GM19035 (cell line): ENCODE data around the gene CEP112.
A peak's percentile ranks its signal among the peaks of the same experiment; 100 is the strongest.

Source experiments
- ATAC-seq: cut with Tn5 transposase; IDR thresholded peaks from one replicate; pipeline ENCODE4 v1.9.1; 2021; ENCODE audit not compliant: unreplicated experiment

CEP112 gene

GRCh38 chr17:66191593-66192377 is at the start of gene CEP112:
Gene CEP112, minus strand, starts transcription at chr17:66192133.
- peak; percentile 70 for ATAC-seq

GRCh38 chr17:66240630-66241029 is 48.7 kb upstream of the CEP112 start:
- no peak for ATAC-seq

- no peak for ATAC-seq
These were observed 48.1 kb upstream of the CEP112 start for GRCh38 chr17:66240013-66240412.

- no peak for ATAC-seq
These were observed 43.6 kb upstream of the CEP112 start for GRCh38 chr17:66235377-66235994.

- no peak for ATAC-seq
These were observed 42.7 kb upstream of the CEP112 start for GRCh38 chr17:66234611-66235010.

- no peak for ATAC-seq
These were observed 41.3 kb upstream of the CEP112 start for GRCh38 chr17:66233023-66233753.

- no peak for ATAC-seq
These were observed 39.1 kb upstream of the CEP112 start for GRCh38 chr17:66230922-66231591.

- no peak for ATAC-seq
These were observed 38.0 kb upstream of the CEP112 start for GRCh38 chr17:66229783-66230538.

GRCh38 chr17:66228887-66229782 is 37.2 kb upstream of the CEP112 start, which contains the start of gene APOH:
Gene APOH, minus strand, starts transcription at chr17:66229415. Its CDS starts 36 bp downstream, at chr17:66229379.
- no peak for ATAC-seq

GRCh38 chr17:66227212-66228045 is 35.5 kb upstream of the CEP112 start:
- ATAC-seq, result no peak

- no peak for ATAC-seq
These were observed 30.9 kb upstream of the CEP112 start for GRCh38 chr17:66222798-66223350.

GRCh38 chr17:66221755-66222530 is 30.0 kb upstream of the CEP112 start:
- ATAC-seq, result no peak

GRCh38 chr17:66221343-66221742 is 29.4 kb upstream of the CEP112 start:
- ATAC-seq, result no peak

GRCh38 chr17:66220079-66220835 is 28.3 kb upstream of the CEP112 start:
- ATAC-seq, result no peak

- ATAC-seq, result no peak
These were observed 23.6 kb upstream of the CEP112 start for GRCh38 chr17:66215529-66215911.

- no peak for ATAC-seq
These were observed 23.1 kb upstream of the CEP112 start for GRCh38 chr17:66214884-66215528.
